ENCODE measurements around the gene IGF2R. TPM values are rescaled to one million over a fixed set of nuclear protein-coding genes. Genes with fewer than 3 reads are reported as not detected.
A peak's percentile ranks its signal among the peaks of the same experiment; 100 is the strongest.

IGF2R gene
- total RNA-seq, 1 experiment from 2014 or later = 160 TPM

DNA sequence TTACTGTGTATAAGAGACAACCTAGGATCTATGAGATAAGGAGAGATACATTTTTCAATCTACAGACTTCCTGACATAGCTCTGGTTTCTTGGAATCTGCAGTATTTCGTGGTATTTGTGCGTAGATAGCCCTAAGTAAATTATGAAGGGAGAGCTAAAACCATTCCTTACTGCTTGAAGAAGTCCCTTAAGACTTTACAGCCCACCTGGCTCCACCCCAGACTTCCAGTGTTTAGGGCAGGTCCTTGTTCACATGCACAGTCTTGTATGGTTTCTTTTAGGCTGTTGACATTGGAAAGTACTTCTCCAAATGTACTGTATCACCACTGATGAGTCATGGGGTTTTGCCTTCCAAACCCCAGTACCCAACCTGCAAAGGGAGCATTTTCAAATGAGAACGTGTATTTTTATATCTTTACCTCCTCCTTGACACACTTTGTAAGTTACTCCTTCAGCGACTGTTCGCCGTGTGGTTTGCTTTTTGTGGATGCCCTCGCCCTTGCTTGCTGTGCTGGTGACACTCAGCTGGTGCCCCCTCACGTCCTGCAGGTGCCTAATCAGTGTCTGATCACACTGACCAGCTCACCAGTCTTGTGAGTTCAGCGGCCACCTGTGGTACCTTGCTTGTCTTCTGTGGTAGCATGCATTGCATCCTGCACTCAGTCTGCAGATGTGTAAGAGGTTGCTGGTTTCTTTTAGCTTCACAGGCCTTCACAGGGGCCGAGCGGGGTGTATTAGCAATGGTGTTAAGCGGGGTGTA is 73.3 kb downstream of the IGF2R start:
- CTCF ChIA-PET = interaction anchor here (0.5 to 2.0 kb wide), 14 partner anchors 11 to 1041 kb away, joined by 3 to 12 read pairs (median 4); no protein-coding TSS in a partner anchor

DNA sequence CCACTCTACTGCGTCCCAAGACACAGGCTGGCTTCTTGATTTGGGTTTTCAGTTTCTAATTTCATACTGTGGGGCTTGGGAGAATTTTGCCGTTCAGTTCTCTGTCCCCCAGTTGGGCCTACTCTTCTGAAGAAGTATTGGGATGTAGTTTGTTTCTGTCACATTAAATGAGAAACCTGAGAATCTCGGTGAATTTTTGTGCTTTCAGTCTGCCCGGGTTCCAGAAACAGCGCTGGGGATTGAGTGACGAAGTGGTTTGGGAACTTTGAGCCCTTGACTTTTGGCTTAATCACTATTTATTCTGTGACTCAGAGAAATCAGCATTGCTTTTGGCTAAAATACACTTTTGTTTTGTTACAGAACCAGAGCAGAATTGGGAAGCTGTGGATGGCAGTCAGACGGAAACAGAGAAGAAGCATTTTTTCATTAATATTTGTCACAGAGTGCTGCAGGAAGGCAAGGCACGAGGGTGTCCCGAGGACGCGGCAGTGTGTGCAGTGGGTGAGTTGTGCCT is 74.0 kb downstream of the IGF2R start:
- peaks cover 56% of the 10 kb centered on the region for H3K36me3 Mint-ChIP-seq (ENCODE audit: insufficient read depth, unreplicated experiment)
- POLR2A ChIA-PET = interaction anchor here (0.6 to 5.2 kb wide), 20 partner anchors 11 to 316 kb away, joined by 3 to 92 read pairs (median 5); partner anchors contain the start of genes IGF2R, MRPL18, TCP1 and WTAP
- no TSS peak for BruUV-seq (replicated peaks)
- intact Hi-C loops (cut with micrococcal nuclease) = loop anchor here (1.0 to 5.0 kb wide), 3 partner anchors 73 to 348 kb away; partner anchors contain the start of gene TCP1
- TF ChIP-seq, protein P1, sequence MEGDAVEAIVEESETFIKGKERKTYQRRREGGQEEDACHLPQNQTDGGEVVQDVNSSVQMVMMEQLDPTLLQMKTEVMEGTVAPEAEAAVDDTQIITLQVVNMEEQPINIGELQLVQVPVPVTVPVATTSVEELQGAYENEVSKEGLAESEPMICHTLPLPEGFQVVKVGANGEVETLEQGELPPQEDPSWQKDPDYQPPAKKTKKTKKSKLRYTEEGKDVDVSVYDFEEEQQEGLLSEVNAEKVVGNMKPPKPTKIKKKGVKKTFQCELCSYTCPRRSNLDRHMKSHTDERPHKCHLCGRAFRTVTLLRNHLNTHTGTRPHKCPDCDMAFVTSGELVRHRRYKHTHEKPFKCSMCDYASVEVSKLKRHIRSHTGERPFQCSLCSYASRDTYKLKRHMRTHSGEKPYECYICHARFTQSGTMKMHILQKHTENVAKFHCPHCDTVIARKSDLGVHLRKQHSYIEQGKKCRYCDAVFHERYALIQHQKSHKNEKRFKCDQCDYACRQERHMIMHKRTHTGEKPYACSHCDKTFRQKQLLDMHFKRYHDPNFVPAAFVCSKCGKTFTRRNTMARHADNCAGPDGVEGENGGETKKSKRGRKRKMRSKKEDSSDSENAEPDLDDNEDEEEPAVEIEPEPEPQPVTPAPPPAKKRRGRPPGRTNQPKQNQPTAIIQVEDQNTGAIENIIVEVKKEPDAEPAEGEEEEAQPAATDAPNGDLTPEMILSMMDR (IDR thresholded peaks at IDR 0.05; ENCODE audit: unreplicated experiment) = no peak
- DNase-seq (ENCODE audit: unreplicated experiment) = peak; percentile 76
- H3K27me3 Mint-ChIP-seq (ENCODE audit: insufficient read depth, unreplicated experiment) = no peaks in the 10 kb centered on the region
- H3K4me1 Mint-ChIP-seq (ENCODE audit: insufficient read depth, unreplicated experiment) = peaks cover 48% of the 10 kb centered on the region
- CTCF ChIA-PET = interaction anchor here (0.6 to 2.0 kb wide), 10 partner anchors 12 to 319 kb away, joined by 3 to 12 read pairs (median 4); no protein-coding TSS in a partner anchor
- peak overlapping the region; percentile 66 for H3K27ac Mint-ChIP-seq (ENCODE audit: low read depth, unreplicated experiment)
- no peaks in the 10 kb centered on the region for H3K9me3 Mint-ChIP-seq (ENCODE audit: unreplicated experiment)
- H3K4me3 Mint-ChIP-seq (ENCODE audit: unreplicated experiment) = peak overlapping the region; percentile 77

More for the DNA sequence above, 73.3 kb downstream of the IGF2R start:
- TF ChIP-seq, protein P1 (IDR thresholded peaks at IDR 0.05; ENCODE audit: unreplicated experiment) = no peak
- Mint-ChIP-seq H3K4me3 (ENCODE audit: unreplicated experiment) (peak overlapping the region; percentile 77), H3K36me3 (ENCODE audit: insufficient read depth, unreplicated experiment) (peaks cover 50% of the 10 kb centered on the region), H3K27ac (ENCODE audit: low read depth, unreplicated experiment) (peak overlapping the region; percentile 66), H3K9me3 (ENCODE audit: unreplicated experiment) (no peaks in the 10 kb centered on the region), H3K4me1 (ENCODE audit: insufficient read depth, unreplicated experiment) (peaks cover 52% of the 10 kb centered on the region), H3K27me3 (ENCODE audit: insufficient read depth, unreplicated experiment) (no peaks in the 10 kb centered on the region)
- intact Hi-C loops (cut with micrococcal nuclease) = loop anchor here (1.0 to 5.0 kb wide), 3 partner anchors 72 to 347 kb away; partner anchors contain the start of gene TCP1
- DNase-seq (ENCODE audit: unreplicated experiment) = peak; percentile 90
- no TSS peak for BruUV-seq (replicated peaks)
- POLR2A ChIA-PET = interaction anchor here (0.6 to 5.2 kb wide), 22 partner anchors 11 to 341 kb away, joined by 3 to 92 read pairs (median 5); partner anchors contain the start of genes IGF2R, MRPL18, TCP1 and WTAP

DNA sequence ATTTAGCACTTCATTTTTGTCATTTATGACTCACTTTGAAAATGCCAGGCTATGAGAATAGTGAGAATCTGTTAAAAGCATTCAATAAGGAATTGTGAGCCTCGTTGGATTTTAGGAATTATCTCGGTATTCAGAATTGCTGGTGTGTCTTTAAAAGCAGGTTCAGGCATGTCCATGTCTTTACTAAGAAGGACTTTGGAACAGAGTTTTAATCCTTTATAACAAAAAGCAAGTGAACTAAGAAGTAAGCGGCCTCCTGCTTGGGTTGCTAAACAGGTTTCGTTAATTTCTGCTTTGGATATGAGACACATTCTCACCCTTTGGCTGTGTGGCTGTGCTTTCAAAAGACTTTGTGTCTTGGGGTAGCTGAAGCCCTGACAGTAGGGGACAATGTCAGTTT is 74.9 kb downstream of the IGF2R start:
- Mint-ChIP-seq H3K4me3 (ENCODE audit: unreplicated experiment) (peak overlapping the region; percentile 77), H3K9me3 (ENCODE audit: unreplicated experiment) (no peaks in the 10 kb centered on the region), H3K4me1 (ENCODE audit: insufficient read depth, unreplicated experiment) (peaks cover 38% of the 10 kb centered on the region), H3K36me3 (ENCODE audit: insufficient read depth, unreplicated experiment) (peaks cover 57% of the 10 kb centered on the region), H3K27me3 (ENCODE audit: insufficient read depth, unreplicated experiment) (no peaks in the 10 kb centered on the region), H3K27ac (ENCODE audit: low read depth, unreplicated experiment) (peak overlapping the region; percentile 66)
- ChIA-PET POLR2A (interaction anchor here (0.5 to 5.2 kb wide), 16 partner anchors 8 to 353 kb away, joined by 3 to 92 read pairs (median 6); partner anchors contain the start of genes IGF2R, MRPL18, TCP1 and WTAP), CTCF (interaction anchor here (0.6 to 0.8 kb wide), 3 partner anchors 15 to 56 kb away, joined by 3 to 4 read pairs (median 4); no protein-coding TSS in a partner anchor)
- peak; percentile 21 for DNase-seq (ENCODE audit: unreplicated experiment)
- intact Hi-C loops (cut with micrococcal nuclease) = loop anchor here (2.0 to 5.0 kb wide), 2 partner anchors 256 to 349 kb away; partner anchors contain the start of gene TCP1
- BruUV-seq (replicated peaks) = no TSS peak
- TF ChIP-seq, protein P1 (IDR thresholded peaks at IDR 0.05; ENCODE audit: unreplicated experiment) = no peak
